Parathyroid adenoma (tissue), 2 donors: ENCODE measurements around the gene TSPOAP1.

Experiments used
- H2AFZ ChIP-seq: fragments of 300-600 bp; sonication (generic); one replicate; pipeline ENCODE4 v1.7.0; 2017; ENCODE audit warnings: antibody characterized with exemption, mild to moderate bottlenecking
- H3K27ac ChIP-seq: fragments of 300-600 bp; sonication (generic); one replicate; pipeline ENCODE4 v1.7.0; 2017
- H3K27me3 ChIP-seq: fragments of 300-600 bp; sonication (generic); one replicate; pipeline ENCODE4 v1.7.0; 2017; ENCODE audit warnings: low read length; ENCODE audit not compliant: control insufficient read depth, insufficient read depth
- H3K36me3 ChIP-seq: fragments of 300-600 bp; sonication (generic); one replicate; pipeline ENCODE4 v1.7.0; 2017; ENCODE audit warnings: low read length; ENCODE audit not compliant: control insufficient read depth, insufficient read depth
- H3K4me1 ChIP-seq: fragments of 300-600 bp; sonication (generic); one replicate; pipeline ENCODE4 v1.7.0; 2017; ENCODE audit warnings: control low read depth
- H3K4me2 ChIP-seq: fragments of 300-600 bp; sonication (generic); one replicate; pipeline ENCODE4 v1.7.0; 2017; ENCODE audit warnings: low read length
- H3K4me3 ChIP-seq: fragments of 300-600 bp; sonication (generic); one replicate; pipeline ENCODE4 v1.7.0; 2017; ENCODE audit warnings: low read depth, low read length
- H3K79me2 ChIP-seq: fragments of 300-600 bp; sonication (generic); one replicate; pipeline ENCODE4 v1.7.0; 2017; ENCODE audit warnings: control low read depth
- H3K9ac ChIP-seq: fragments of 300-600 bp; sonication (generic); one replicate; pipeline ENCODE4 v1.7.0; 2017; ENCODE audit warnings: mild to moderate bottlenecking
- H3K9me3 ChIP-seq: fragments of 300-600 bp; sonication (generic); one replicate; pipeline ENCODE4 v1.7.0; 2017; ENCODE audit warnings: low read length; ENCODE audit not compliant: control insufficient read depth
- CTCF ChIP-seq: fragments of 300-600 bp; sonication (generic); IDR thresholded peaks from one replicate; pipeline ENCODE4 v1.7.0; 2017; ENCODE audit warnings: antibody characterized with exemption, mild to moderate bottlenecking
- donor health status: primary hyperparathyroidism.

TSPOAP1 gene

GRCh38 chr17:58262149-58262548, 66.4 kb downstream of the TSPOAP1 start:
- Histone ChIP-seq H3K27me3 (no peaks in the 10 kb centered on the region), H3K36me3 (no peaks in the 10 kb centered on the region)

GRCh38 chr17:58254803-58255202, 73.8 kb downstream of the TSPOAP1 start:
- TF ChIP-seq CTCF, result no peak
- no peaks in the 10 kb centered on the region for H3K9me3 ChIP-seq
- H3K79me2 ChIP-seq, result no peaks in the 10 kb centered on the region
- H3K27ac ChIP-seq, result no peak overlapping the region
- H3K4me2 ChIP-seq, result no peak overlapping the region
- no peak overlapping the region for H3K9ac ChIP-seq
- no peak overlapping the region for H3K4me3 ChIP-seq
- no peaks in the 10 kb centered on the region for H3K27me3 ChIP-seq
- no peaks in the 10 kb centered on the region for H3K36me3 ChIP-seq
- no peak overlapping the region for H2AFZ ChIP-seq
- no peaks in the 10 kb centered on the region for H3K4me1 ChIP-seq

More at GRCh38 chr17:58262149-58262548, 66.4 kb downstream of the TSPOAP1 start:
- TF ChIP-seq CTCF, result no peak
- Histone ChIP-seq H3K4me1 (no peaks in the 10 kb centered on the region), H3K27ac (no peak overlapping the region), H3K4me2 (no peak overlapping the region), H3K4me3 (no peak overlapping the region), H3K79me2 (no peaks in the 10 kb centered on the region), H3K9ac (no peak overlapping the region), H2AFZ (no peak overlapping the region), H3K9me3 (no peaks in the 10 kb centered on the region)

GRCh38 chr17:58253082-58253481, 75.5 kb downstream of the TSPOAP1 start:
- Histone ChIP-seq H3K36me3 (no peaks in the 10 kb centered on the region), H3K79me2 (no peaks in the 10 kb centered on the region), H3K9me3 (no peaks in the 10 kb centered on the region), H3K4me1 (peaks cover 8% of the 10 kb centered on the region), H3K4me2 (no peak overlapping the region), H2AFZ (no peak overlapping the region), H3K4me3 (no peak overlapping the region), H3K27me3 (no peaks in the 10 kb centered on the region), H3K27ac (no peak overlapping the region), H3K9ac (no peak overlapping the region)
- no peak for TF ChIP-seq CTCF

GRCh38 chr17:58252141-58252540, 76.5 kb downstream of the TSPOAP1 start:
- H3K79me2 ChIP-seq, result no peaks in the 10 kb centered on the region
- no peak overlapping the region for H3K4me3 ChIP-seq
- no peak overlapping the region for H2AFZ ChIP-seq
- H3K27me3 ChIP-seq, result no peaks in the 10 kb centered on the region
- no peaks in the 10 kb centered on the region for H3K9me3 ChIP-seq
- TF ChIP-seq CTCF, result no peak
- H3K27ac ChIP-seq, result no peak overlapping the region
- H3K36me3 ChIP-seq, result no peaks in the 10 kb centered on the region
- no peak overlapping the region for H3K4me2 ChIP-seq
- H3K9ac ChIP-seq, result no peak overlapping the region
- peaks cover 8% of the 10 kb centered on the region for H3K4me1 ChIP-seq
